ENCODE data around the gene TBC1D20.

DNA sequence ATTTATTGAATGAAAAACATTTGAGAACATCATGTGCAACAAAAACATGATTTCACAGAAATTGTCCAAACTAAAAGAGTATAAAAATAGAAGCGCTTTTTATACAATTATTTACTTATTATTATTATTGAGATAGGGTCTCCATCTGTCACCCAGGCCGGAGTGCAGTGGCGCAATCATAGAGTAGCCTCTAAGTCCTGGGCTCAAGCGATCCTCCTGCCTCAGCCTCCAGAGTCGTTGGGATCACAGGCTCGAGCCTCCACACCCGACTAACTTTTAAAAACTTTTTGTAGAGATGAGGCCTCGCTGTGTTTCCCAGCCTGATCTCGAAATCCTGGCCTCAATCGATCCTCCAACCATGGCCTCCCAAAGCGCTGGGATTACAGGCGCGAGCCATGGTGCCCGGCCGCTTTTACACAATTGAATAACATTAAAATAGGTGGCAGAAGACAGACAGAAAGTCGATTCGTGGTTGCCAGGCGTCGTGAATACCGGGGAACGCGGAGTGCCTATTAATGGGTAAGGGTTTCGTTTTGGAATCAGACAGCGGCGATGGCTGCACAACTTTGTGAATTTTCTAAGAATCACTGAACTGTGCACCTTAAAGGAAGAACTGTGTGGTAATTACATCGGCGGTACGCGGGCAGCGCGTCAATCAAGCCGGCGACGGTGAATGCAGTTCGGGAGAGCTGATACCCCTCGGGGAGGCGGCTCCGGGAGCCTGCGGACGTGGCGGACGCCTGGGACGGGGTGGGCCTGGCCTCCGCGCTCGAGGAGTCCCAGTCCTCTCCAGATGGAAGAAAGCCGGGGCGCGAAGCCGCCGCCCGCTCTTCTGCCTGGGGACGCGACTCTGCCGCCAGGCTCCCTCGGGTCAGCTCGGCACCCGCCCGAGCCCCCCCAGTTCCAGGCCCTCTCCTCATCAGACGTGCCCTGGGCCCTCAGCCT lies 807 bp downstream of the TBC1D20 start:
- TF ChIP-seq CTCF (IDR thresholded peaks at IDR 0.05 in 4 of 5, conservative IDR thresholded peaks at IDR 0.05 in 1 of 5) (no peak), POLR2A (IDR thresholded peaks at IDR 0.05) (no peak)

Data from gastrocnemius medialis (tissue), 4 donors.